Neural cell (in vitro differentiated cells): ENCODE measurements around the gene TNFSF11.
"Not testable (repeated sequence)": the region's sequence is repeated elsewhere in the genome, so short reads cannot be mapped to it uniquely, and the experiment has no call there.

Experiments
- CTCF ChIP-seq: fragments of 450-650 bp; IDR thresholded peaks from 2 replicates; pipeline ENCODE4 v1.5.1; 2014; ENCODE audit warnings: antibody characterized with exemption, mild to moderate bottlenecking, moderate library complexity; ENCODE audit not compliant: poor library complexity, severe bottlenecking
- REST ChIP-seq: IDR thresholded peaks from 2 replicates; pipeline ENCODE4 v1.6.1; 2012; ENCODE audit warnings: borderline replicate concordance

GRCh38 chr13:42559573-42560218 is 14.3 kb upstream of the TNFSF11 start:
- TF ChIP-seq REST, CTCF: not testable (repeated sequence)
